K562 treated with DMSO at 1 percent for 4 hours (cell line): ENCODE measurements around the gene PFKFB3. TPM values are rescaled to one million over a fixed set of nuclear protein-coding genes. Genes with fewer than 3 reads are reported as not detected.

Experiments used
- total RNA-seq: library from RNA; unstranded; fragments of 300-600 nt; gene quantifications from 2 replicates; pipeline ENCODE4 v1.2.3, GENCODE V29; 2022; ENCODE audit not compliant: insufficient read depth

Gene PFKFB3
- 12.5 and 19.2 TPM in 2 replicates for total RNA-seq

GRCh38 chr10:6202684-6203330 is at the start of gene PFKFB3:
Gene PFKFB3 (plus strand): TSS chr10:6202932. CDS start chr10:6203261, 329 bp downstream.

Other genes starting within 250 kb of the PFKFB3 start
- gene IL15RA, start 225.4 kb upstream of the PFKFB3 start, total RNA-seq = 19.7 and 24.0 TPM in 2 replicates
- 0.50 and 1.8 TPM in 2 replicates for gene IL2RA, start 140.6 kb upstream of the PFKFB3 start, total RNA-seq
- 53.6 and 57.6 TPM in 2 replicates for gene RBM17, start 113.9 kb upstream of the PFKFB3 start, total RNA-seq